Keratinocyte (primary cell): Measurements from ENCODE around the gene UMODL1. TPM values are rescaled to one million over a fixed set of nuclear protein-coding genes. Genes with fewer than 3 reads are reported as not detected.

Experiments
- DNase-seq: peaks from one replicate; pipeline ENCODE4 v3.0.0-alpha.2; 2011; ENCODE audit warnings: low read depth, missing footprints, low spot score
- FAIRE-seq: peaks from 2 replicates; lab custom pipeline; 2011; peaks lifted over from hg19 to GRCh38; lab: Jason Lieb, UNC
- H2AFZ ChIP-seq: 2 replicates; pipeline ENCODE4 v1.6.0; 2012; ENCODE audit warnings: low read length, control low read depth, inconsistent platforms; ENCODE audit not compliant: control insufficient read depth
- H3K27ac ChIP-seq: 2 replicates; pipeline ENCODE4 v1.5.1; 2011; ENCODE audit warnings: low read length; ENCODE audit not compliant: control insufficient read depth, insufficient read depth
- H3K27me3 ChIP-seq: 3 replicates; pipeline ENCODE4 v1.6.0; 2011; ENCODE audit warnings: low read length; ENCODE audit not compliant: control insufficient read depth, insufficient read depth; ENCODE audit errors: extremely low read depth
- H3K36me3 ChIP-seq, 2 experiments: 2 replicates in 1 of 2; 3 replicates in 1 of 2; pipeline ENCODE4 v1.5.1; 2011; ENCODE audit warnings: low read length in 2 of 2, mild to moderate bottlenecking in 1 of 2; ENCODE audit not compliant: control insufficient read depth in 2 of 2, insufficient read depth in 2 of 2; ENCODE audit errors: extremely low read depth in 1 of 2
- H3K4me1 ChIP-seq: 3 replicates; pipeline ENCODE4 v1.5.1; 2011; ENCODE audit warnings: low read length; ENCODE audit not compliant: control insufficient read depth, insufficient read depth; ENCODE audit errors: extremely low read depth
- H3K4me2 ChIP-seq: 3 replicates; pipeline ENCODE4 v1.6.0; 2011; ENCODE audit warnings: low read depth, low read length; ENCODE audit not compliant: control insufficient read depth, insufficient read depth; ENCODE audit errors: extremely low read depth
- H3K4me3 ChIP-seq, 3 experiments: fragments of 200-600 bp in 1 of 3; sonication (generic) in 1 of 3; 2 replicates in 2 of 3; 3 replicates in 1 of 3; pipeline ENCODE4 v1.5.1; 2011 to 2016; ENCODE audit warnings: low read length in 3 of 3, mild to moderate bottlenecking in 3 of 3, control low read depth in 2 of 3, inconsistent platforms in 1 of 3, low read depth in 1 of 3, mixed read lengths in 1 of 3, mixed run types in 1 of 3, moderate library complexity in 1 of 3; ENCODE audit not compliant: control insufficient read depth in 2 of 3, insufficient read depth in 2 of 3; ENCODE audit errors: extremely low read depth in 1 of 3
- H3K79me2 ChIP-seq: 2 replicates; pipeline ENCODE4 v1.6.0; 2012; ENCODE audit warnings: low read length; ENCODE audit not compliant: control insufficient read depth, insufficient read depth
- H3K9ac ChIP-seq: 3 replicates; pipeline ENCODE4 v1.6.0; 2011; ENCODE audit warnings: low read length; ENCODE audit not compliant: control insufficient read depth, insufficient read depth; ENCODE audit errors: extremely low read depth
- H3K9me1 ChIP-seq: 3 replicates; pipeline ENCODE4 v1.6.0; 2011; ENCODE audit warnings: low read length; ENCODE audit not compliant: control insufficient read depth, insufficient read depth; ENCODE audit errors: extremely low read depth
- H3K9me3 ChIP-seq: 2 replicates; pipeline ENCODE4 v1.5.1; 2012; ENCODE audit warnings: low read depth, low read length; ENCODE audit not compliant: control insufficient read depth
- H4K20me1 ChIP-seq: 3 replicates; pipeline ENCODE4 v1.6.0; 2011; ENCODE audit warnings: low read length; ENCODE audit not compliant: control insufficient read depth, insufficient read depth; ENCODE audit errors: extremely low read depth
- CTCF ChIP-seq, 3 experiments: IDR thresholded peaks in 1 of 3; conservative IDR thresholded peaks in 1 of 3; optimal IDR thresholded peaks in 1 of 3; 2 replicates in 2 of 3; 3 replicates in 1 of 3; pipeline versions ENCODE3 to v1.5.1; 2011; ENCODE audit warnings: low read length in 3 of 3, mild to moderate bottlenecking in 3 of 3, moderate library complexity in 2 of 3, control low read depth in 1 of 3, inconsistent platforms in 1 of 3; ENCODE audit not compliant: insufficient read depth in 2 of 3; ENCODE audit errors: extremely low read depth in 1 of 3
- EZH2 ChIP-seq: IDR thresholded peaks from one replicate; pipeline ENCODE4 v1.6.1; 2012; ENCODE audit warnings: inconsistent platforms, mild to moderate bottlenecking, low read length, moderate library complexity
- dilution Hi-C: fragments of 300-500 bp; cut with MboI; formaldehyde crosslinking; loops from one replicate; pipeline ENCODE4 v1.7.0; 2020; ENCODE audit warnings: low sequenced_read_pairs; ENCODE audit not compliant: extremely low pct_ligation_motif_present
- polyA plus RNA-seq, 5 experiments: library from polyadenylated mRNA; depleted of rRNA in 3 of 5; stranded (reverse) in 3 of 5; stranded (forward) in 1 of 5; unstranded in 1 of 5; fragments of >200 nt; gene quantifications; 1 replicate in 1 of 5; 2 replicates in 3 of 5; 3 replicates in 1 of 5; pipeline versions ENCODE4 v1.2.1 to v1.2.3, GENCODE V29; 2011 to 2012; ENCODE audit warnings: missing spikeins in 2 of 5, low read depth in 1 of 5, low replicate concordance in 1 of 5

Gene UMODL1
- polyA plus RNA-seq, 1 donor (not counting 4 experiments of a cell fraction or from before 2014, with no cell fraction given): 0.03 TPM

DNA sequence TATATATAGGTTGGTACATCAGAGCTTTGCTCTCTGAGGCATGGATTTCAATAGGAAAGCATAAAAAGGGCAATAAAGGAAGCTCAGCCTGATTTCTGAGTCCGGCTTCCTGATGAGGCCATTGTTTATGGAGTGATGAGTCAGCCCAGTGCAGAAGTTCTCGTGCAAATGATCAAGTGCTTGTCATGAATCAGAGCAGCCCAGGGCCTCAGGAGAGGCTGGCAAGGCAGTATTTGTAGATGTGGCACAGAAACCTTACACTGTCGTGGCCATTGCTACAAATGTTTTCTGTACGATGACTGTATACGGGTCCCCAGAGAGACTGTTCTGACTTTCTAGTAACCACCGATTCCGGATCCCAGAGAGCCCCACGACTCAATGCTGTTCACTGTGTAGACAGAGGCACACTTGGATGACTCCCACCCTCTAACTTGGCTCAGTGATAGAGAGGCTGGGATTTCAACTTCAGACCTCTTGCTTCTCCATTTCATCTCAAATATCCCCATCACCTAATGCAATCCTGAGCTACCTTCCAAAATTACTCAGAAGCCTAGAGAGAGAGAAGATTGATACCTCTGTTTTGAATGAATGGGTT, 26.8 kb downstream of the UMODL1 start:
- H3K9ac ChIP-seq: peak overlapping the region; percentile 68

DNA sequence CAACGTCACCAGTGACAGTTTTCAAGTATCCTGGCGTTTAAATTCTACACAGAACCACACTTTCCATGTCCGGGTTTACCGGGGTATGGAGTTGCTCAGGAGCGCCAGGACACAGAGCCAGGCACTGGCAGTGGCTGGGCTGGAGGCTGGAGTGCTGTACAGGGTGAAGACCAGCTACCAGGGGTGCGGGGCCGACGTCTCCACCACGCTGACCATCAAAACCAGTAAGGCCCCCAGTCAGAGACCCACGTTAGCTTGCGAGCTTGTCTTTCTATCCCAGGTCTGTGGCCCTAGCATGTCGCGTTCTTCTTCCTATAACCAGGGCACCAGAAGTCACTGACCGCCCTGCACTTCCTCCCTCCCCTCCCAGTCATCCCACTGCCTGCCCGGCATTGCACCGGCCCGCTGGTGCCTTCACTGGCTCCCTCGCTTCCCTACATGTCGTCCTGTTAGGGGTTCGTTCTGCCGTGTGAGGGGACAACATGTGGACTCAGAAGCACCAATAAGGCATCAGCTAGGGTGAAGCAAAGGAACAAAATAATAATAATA, 27.9 kb downstream of the UMODL1 start:
- Histone ChIP-seq H3K27ac (no peak overlapping the region), H3K4me3 (no peak overlapping the region), H3K9ac (no peak overlapping the region), H3K79me2 (no peaks in the 10 kb centered on the region), H4K20me1 (no peaks in the 10 kb centered on the region), H2AFZ (no peak overlapping the region), H3K4me1 (peaks cover 17% of the 10 kb centered on the region), H3K27me3 (peaks cover 3% of the 10 kb centered on the region), H3K4me2 (no peak overlapping the region), H3K36me3 (no peaks in the 10 kb centered on the region), H3K9me1 (no peaks in the 10 kb centered on the region), H3K9me3 (no peaks in the 10 kb centered on the region)
- dilution Hi-C loops: no loop called here
- FAIRE-seq (no peak), DNase-seq (no peak)
- TF ChIP-seq CTCF (optimal IDR thresholded peaks at IDR 0.05 in 1 of 3, IDR thresholded peaks at IDR 0.05 in 1 of 3, conservative IDR thresholded peaks at IDR 0.05 in 1 of 3; ENCODE audit: extremely low read depth in 1 of 3, insufficient read depth in 2 of 3, low read length in 3 of 3): no peak
- no peak for TF ChIP-seq EZH2

More for the DNA sequence above, 26.8 kb downstream of the UMODL1 start:
- peak overlapping the region; percentile 55 for H2AFZ ChIP-seq
- peaks cover 21% of the 10 kb centered on the region for H3K4me1 ChIP-seq
- H3K36me3 ChIP-seq: no peaks in the 10 kb centered on the region
- no peaks in the 10 kb centered on the region for H3K9me3 ChIP-seq
- peak overlapping the region; percentile 88 for H3K27ac ChIP-seq
- no peak for TF ChIP-seq EZH2
- no peak for TF ChIP-seq CTCF (optimal IDR thresholded peaks at IDR 0.05 in 1 of 3, IDR thresholded peaks at IDR 0.05 in 1 of 3, conservative IDR thresholded peaks at IDR 0.05 in 1 of 3; ENCODE audit: extremely low read depth in 1 of 3, insufficient read depth in 2 of 3, low read length in 3 of 3)
- no peak overlapping the region for H3K4me3 ChIP-seq
- H4K20me1 ChIP-seq: no peaks in the 10 kb centered on the region
- FAIRE-seq: peak; percentile 99
- H3K4me2 ChIP-seq: peak overlapping the region; percentile 43
- peak; percentile 52 for DNase-seq
- H3K9me1 ChIP-seq: no peaks in the 10 kb centered on the region
- H3K27me3 ChIP-seq: peaks cover 3% of the 10 kb centered on the region
- H3K79me2 ChIP-seq: no peaks in the 10 kb centered on the region
- dilution Hi-C loops: no loop called here
